Body of pancreas (tissue), 4 donors: ENCODE data around the gene ANTXR1. TPM values are rescaled to one million over a fixed set of nuclear protein-coding genes. Genes with fewer than 3 reads are reported as not detected.

ENCODE experiments used
- ATAC-seq: fragments of 150-250 bp; one replicate; pipeline ENCODE4 v1.9.1; 2016
- DNase-seq, 4 donors: peaks; one replicate each; pipeline ENCODE4 v3.0.0-alpha.2; 2019
- H3K27ac ChIP-seq, 4 donors: fragments of 200-600 bp; sonication (generic); 1 replicate in 3 of 4; 2 replicates in 1 of 4; pipeline versions ENCODE4 v1.5.1 to v1.6.1; 2016 to 2019; ENCODE audit warnings: mild to moderate bottlenecking in 1 of 4, mixed read lengths in 1 of 4, moderate library complexity in 1 of 4
- H3K27me3 ChIP-seq, 2 donors: fragments of 200-600 bp; sonication (generic); one replicate each; pipeline ENCODE4 v1.6.0; 2016; ENCODE audit warnings: mild to moderate bottlenecking in 1 of 2
- H3K36me3 ChIP-seq, 2 donors: fragments of 200-600 bp; sonication (generic); replicated peaks in 1 of 2; 2 replicates each; pipeline ENCODE4 v1.5.1; 2016; ENCODE audit warnings: low read depth in 2 of 2; ENCODE audit not compliant: insufficient read depth in 1 of 2
- H3K4me1 ChIP-seq: fragments of 200-600 bp; sonication (generic); one replicate; pipeline ENCODE4 v1.6.0; 2016
- H3K4me3 ChIP-seq, 2 donors: fragments of 200-600 bp; sonication (generic); 1 replicate in 1 of 2; 2 replicates in 1 of 2; pipeline ENCODE4 v1.5.1; 2016 to 2019
- H3K9me3 ChIP-seq, 3 donors: fragments of 200-600 bp; sonication (generic); 1 replicate in 2 of 3; 2 replicates in 1 of 3; pipeline ENCODE4 v1.5.1; 2016
- CTCF ChIP-seq, 7 experiments: fragments of 450-650 bp in 4 of 7; fragments of 200-600 bp in 3 of 7; sonication (generic) in 3 of 7; IDR thresholded peaks; one replicate each; pipeline ENCODE4 v1.5.1; 2016 to 2019; ENCODE audit warnings: antibody characterized with exemption in 7 of 7
- POLR2A ChIP-seq, 3 donors: fragments of 450-650 bp; IDR thresholded peaks; one replicate each; pipeline ENCODE4 v1.6.1; 2016; ENCODE audit warnings: antibody characterized with exemption in 3 of 3, mild to moderate bottlenecking in 2 of 3
- whole genome bisulfite sequencing, 2 donors: methylation state at CpG; one replicate each; pipeline ENCODE4 v1.1.5; 2017; 5-methylcytosine and 5-hydroxymethylcytosine counted together
- intact Hi-C: fragments of 100-400 bp; cut with DNase I; formaldehyde crosslinking; loops from one replicate; pipeline ENCODE4 v1.15.1; 2023
- total RNA-seq, 2 donors: library from RNA; depleted of rRNA; stranded (reverse); fragments of >200 nt; gene quantifications; one replicate each; pipeline ENCODE4 v1.1.0, GENCODE V29; 2016

Gene ANTXR1
- total RNA-seq, 2 donors from 2014 or later = 9.3 to 11.2 TPM

GRCh38 chr2:69200107-69200520, 187.1 kb downstream of the ANTXR1 start:
- Histone ChIP-seq H3K27me3 (no peaks in the 10 kb centered on the region), H3K36me3 (no peaks in the 10 kb centered on the region), H3K4me3 (no peak overlapping the region), H3K4me1 (no peaks in the 10 kb centered on the region), H3K27ac (no peak overlapping the region), H3K9me3 (no peaks in the 10 kb centered on the region)
- intact Hi-C loops = no loop called here
- DNase-seq = no peak
- 76 to 79% methylated on average over 6 of the region's 6 CpGs for WGBS, 2 donors
- TF ChIP-seq POLR2A (IDR thresholded peaks at IDR 0.05) (no peak), CTCF (IDR thresholded peaks at IDR 0.05) (no peak)
- ATAC-seq = no peak

- WGBS, 2 donors = 64 to 69% methylated on average over 7 of the region's 7 CpGs
- no peak for ATAC-seq
- no peak for TF ChIP-seq POLR2A (IDR thresholded peaks at IDR 0.05)
- TF ChIP-seq CTCF (IDR thresholded peaks at IDR 0.05) = no peak
- intact Hi-C loops = no loop called here
- Histone ChIP-seq H3K27me3 (no peaks in the 10 kb centered on the region), H3K36me3 (no peaks in the 10 kb centered on the region), H3K9me3 (no peaks in the 10 kb centered on the region), H3K27ac (no peak overlapping the region), H3K4me3 (no peak overlapping the region), H3K4me1 (no peaks in the 10 kb centered on the region)
- DNase-seq = no peak
Observed at GRCh38 chr2:69201259-69201658, 188.3 kb downstream of the ANTXR1 start.

GRCh38 chr2:69202327-69202726, 189.3 kb downstream of the ANTXR1 start:
- intact Hi-C loops = no loop called here
- WGBS, 2 donors = 78 to 80% methylated on average over 3 of the region's 3 CpGs
- no peak for ATAC-seq

GRCh38 chr2:69203166-69203985, 190.4 kb downstream of the ANTXR1 start:
- H3K4me1 ChIP-seq = no peaks in the 10 kb centered on the region
- H3K27me3 ChIP-seq = no peaks in the 10 kb centered on the region
- H3K9me3 ChIP-seq = no peaks in the 10 kb centered on the region
- H3K27ac ChIP-seq = no peak overlapping the region
- H3K4me3 ChIP-seq = no peak overlapping the region
- DNase-seq = no peak
- TF ChIP-seq CTCF (IDR thresholded peaks at IDR 0.05) (no peak), POLR2A (IDR thresholded peaks at IDR 0.05) (no peak)
- intact Hi-C loops = no loop called here
- WGBS, 2 donors = 50 to 59% methylated on average over 4 of the region's 4 CpGs
- no peak for ATAC-seq
- H3K36me3 ChIP-seq = no peaks in the 10 kb centered on the region

More at GRCh38 chr2:69202327-69202726, 189.3 kb downstream of the ANTXR1 start:
- DNase-seq = no peak
- TF ChIP-seq CTCF (IDR thresholded peaks at IDR 0.05) (no peak), POLR2A (IDR thresholded peaks at IDR 0.05) (no peak)
- no peaks in the 10 kb centered on the region for H3K36me3 ChIP-seq
- H3K9me3 ChIP-seq = no peaks in the 10 kb centered on the region
- H3K27me3 ChIP-seq = no peaks in the 10 kb centered on the region
- no peaks in the 10 kb centered on the region for H3K4me1 ChIP-seq
- H3K27ac ChIP-seq = no peak overlapping the region
- H3K4me3 ChIP-seq = no peak overlapping the region

GRCh38 chr2:69204654-69205053, 191.7 kb downstream of the ANTXR1 start:
- TF ChIP-seq POLR2A (IDR thresholded peaks at IDR 0.05) = no peak
- no peak for TF ChIP-seq CTCF (IDR thresholded peaks at IDR 0.05)
- H3K4me3 ChIP-seq = no peak overlapping the region
- ATAC-seq (no peak), DNase-seq (no peak)
- WGBS, 2 donors = 78 to 85% methylated on average over 3 of the region's 3 CpGs
- H3K27me3 ChIP-seq = no peaks in the 10 kb centered on the region
- H3K9me3 ChIP-seq = no peaks in the 10 kb centered on the region
- H3K4me1 ChIP-seq = no peaks in the 10 kb centered on the region
- intact Hi-C loops = no loop called here
- H3K27ac ChIP-seq = no peak overlapping the region
- H3K36me3 ChIP-seq = no peaks in the 10 kb centered on the region
